Trophoblast cell (in vitro differentiated cells and primary cell): ENCODE data around the gene MEGF6.

ENCODE experiments used
- DNase-seq, 2 donors: peaks; one replicate each; pipeline ENCODE4 v3.0.0-alpha.2; 2016
- H2AFZ ChIP-seq: 2 replicates; pipeline ENCODE4 v1.6.1; 2013; ENCODE audit warnings: low read length, moderate library complexity, mild to moderate bottlenecking; ENCODE audit not compliant: insufficient read depth, poor library complexity
- H2AK5ac ChIP-seq: 2 replicates; pipeline ENCODE4 v1.6.1; 2013; ENCODE audit warnings: mild to moderate bottlenecking, low read length
- H2BK120ac ChIP-seq: 2 replicates; pipeline ENCODE4 v1.6.1; 2013; ENCODE audit warnings: low read length, mild to moderate bottlenecking, moderate library complexity; ENCODE audit not compliant: insufficient read depth, poor library complexity
- H2BK12ac ChIP-seq: 2 replicates; pipeline ENCODE4 v1.6.1; 2013; ENCODE audit warnings: mild to moderate bottlenecking, low read length, moderate library complexity
- H2BK5ac ChIP-seq: 2 replicates; pipeline ENCODE4 v1.6.1; 2013; ENCODE audit warnings: low read length, low read depth, moderate library complexity, mild to moderate bottlenecking; ENCODE audit not compliant: poor library complexity
- H3K14ac ChIP-seq: 2 replicates; pipeline ENCODE4 v1.6.1; 2013; ENCODE audit warnings: mild to moderate bottlenecking, low read length
- H3K18ac ChIP-seq: 2 replicates; pipeline ENCODE4 v1.6.1; 2013; ENCODE audit warnings: mild to moderate bottlenecking, low read length
- H3K23ac ChIP-seq: 2 replicates; pipeline ENCODE4 v1.6.1; 2013; ENCODE audit warnings: low read length
- H3K27ac ChIP-seq: 2 replicates; pipeline ENCODE4 v1.5.1; 2013; ENCODE audit warnings: low read depth, mild to moderate bottlenecking, inconsistent platforms, low read length, moderate library complexity
- H3K27me3 ChIP-seq: 2 replicates; pipeline ENCODE4 v1.6.1; 2013; ENCODE audit warnings: inconsistent platforms, mild to moderate bottlenecking, low read length, moderate library complexity; ENCODE audit not compliant: insufficient read depth
- H3K36me3 ChIP-seq, 2 experiments: 1 replicate in 1 of 2; 2 replicates in 1 of 2; pipeline ENCODE4 v1.6.1; 2013; ENCODE audit warnings: low read length in 2 of 2, mild to moderate bottlenecking in 2 of 2, moderate library complexity in 1 of 2; ENCODE audit not compliant: insufficient read depth in 2 of 2, control insufficient read depth in 1 of 2
- H3K4ac ChIP-seq: 2 replicates; pipeline ENCODE4 v1.6.1; 2013; ENCODE audit warnings: low read depth, mild to moderate bottlenecking, low read length, moderate library complexity
- H3K4me1 ChIP-seq, 2 experiments: 1 replicate in 1 of 2; 2 replicates in 1 of 2; pipeline ENCODE4 v1.6.1; 2013; ENCODE audit warnings: low read length in 2 of 2, mild to moderate bottlenecking in 2 of 2, moderate library complexity in 1 of 2; ENCODE audit not compliant: insufficient read depth in 2 of 2, control insufficient read depth in 1 of 2
- H3K4me2 ChIP-seq: 2 replicates; pipeline ENCODE4 v1.6.1; 2013; ENCODE audit warnings: inconsistent platforms, mild to moderate bottlenecking, low read length, moderate library complexity
- H3K4me3 ChIP-seq: 2 replicates; pipeline ENCODE4 v1.5.1; 2013; ENCODE audit warnings: mild to moderate bottlenecking, low read depth, low read length, inconsistent platforms
- H3K79me1 ChIP-seq: one replicate; pipeline ENCODE4 v1.6.1; 2013; ENCODE audit warnings: low read length
- H3K79me2 ChIP-seq: 2 replicates; pipeline ENCODE4 v1.6.1; 2013; ENCODE audit warnings: low read length, mild to moderate bottlenecking; ENCODE audit not compliant: control insufficient read depth, insufficient read depth, poor library complexity
- H3K9ac ChIP-seq: 2 replicates; pipeline ENCODE4 v1.6.1; 2013; ENCODE audit warnings: mild to moderate bottlenecking, low read length
- H3K9me3 ChIP-seq: 2 replicates; pipeline ENCODE4 v1.6.1; 2013; ENCODE audit warnings: low read depth, mild to moderate bottlenecking, control low read depth, inconsistent platforms, low read length; ENCODE audit not compliant: insufficient read depth
- H4K12ac ChIP-seq: 2 replicates; pipeline ENCODE4 v1.6.1; 2013; ENCODE audit warnings: low read depth, mild to moderate bottlenecking, low read length, moderate library complexity
- H4K8ac ChIP-seq: 2 replicates; pipeline ENCODE4 v1.6.1; 2013; ENCODE audit warnings: low read depth, mild to moderate bottlenecking, low read length, moderate library complexity
- H4K91ac ChIP-seq: one replicate; pipeline ENCODE4 v1.6.1; 2013; ENCODE audit warnings: low read depth, mild to moderate bottlenecking, low read length, moderate library complexity
- WGBS: extraction: QIAGEN DNeasy Blood & Tissue Kit; methylation state at CpG from one replicate; pipeline ENCODE4 v1.1.7; 2013; ENCODE audit warnings: missing lambda C conversion rate; ENCODE audit not compliant: insufficient read length, insufficient coverage; ENCODE audit errors: extremely low coverage; 5-methylcytosine and 5-hydroxymethylcytosine counted together

The MEGF6 gene

GRCh38 chr1:3483801-3484444, 127.4 kb downstream of the MEGF6 start:
- H3K4me3 ChIP-seq = no peak overlapping the region

DNA sequence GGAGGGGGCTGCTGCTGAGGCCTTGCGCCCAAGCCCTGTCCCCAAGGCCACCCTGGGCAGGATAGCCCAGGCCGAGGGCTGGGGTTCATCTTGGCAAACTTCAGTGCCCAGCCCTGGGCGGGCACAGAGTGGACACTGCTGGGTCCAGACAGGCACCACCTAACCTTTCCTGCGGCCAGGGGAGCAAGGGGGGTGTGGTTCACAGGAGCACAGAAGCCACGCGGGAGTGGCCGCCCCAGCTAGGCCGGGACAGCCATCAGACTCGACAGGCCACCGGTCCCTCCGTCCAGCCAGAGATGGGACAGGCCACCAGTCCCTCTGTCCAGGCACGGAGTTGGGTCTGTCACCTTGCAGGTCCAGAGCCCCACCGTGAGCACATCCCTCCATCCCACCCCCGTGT, 127.9 kb downstream of the MEGF6 start:
- Histone ChIP-seq H3K4me3 (no peak overlapping the region), H3K36me3 (peaks cover 0 to 2% of the 10 kb centered on the region in 2 experiments), H2BK5ac (no peak overlapping the region), H3K4me2 (no peak overlapping the region), H3K18ac (no peak overlapping the region), H3K9me3 (no peaks in the 10 kb centered on the region), H3K79me1 (no peaks in the 10 kb centered on the region), H2AFZ (no peak overlapping the region), H3K4me1 (peaks cover 4 to 6% of the 10 kb centered on the region in 2 experiments), H3K27ac (no peak overlapping the region), H3K4ac (no peak overlapping the region), H3K27me3 (no peaks in the 10 kb centered on the region), H2BK120ac (no peak overlapping the region), H3K79me2 (no peaks in the 10 kb centered on the region), H2AK5ac (no peak overlapping the region), H3K9ac (no peak overlapping the region), H4K12ac (no peak overlapping the region), H2BK12ac (no peak overlapping the region), H3K23ac (no peak overlapping the region), H3K14ac (no peak overlapping the region), H4K8ac (no peak overlapping the region), H4K91ac (no peak overlapping the region)
- no CpG with 5 or more reads among the region's 14 CpGs for WGBS
- peak in 1 of 2 donors; percentile 31 for DNase-seq

More at GRCh38 chr1:3483801-3484444, 127.4 kb downstream of the MEGF6 start:
- Histone ChIP-seq H3K27me3 (no peaks in the 10 kb centered on the region), H4K8ac (no peak overlapping the region), H3K14ac (no peak overlapping the region), H3K4ac (no peak overlapping the region), H2AK5ac (no peak overlapping the region), H3K4me2 (no peak overlapping the region), H2AFZ (no peak overlapping the region), H3K18ac (no peak overlapping the region), H4K12ac (no peak overlapping the region), H4K91ac (no peak overlapping the region), H3K9me3 (no peaks in the 10 kb centered on the region), H2BK120ac (no peak overlapping the region), H3K79me1 (no peaks in the 10 kb centered on the region), H3K79me2 (no peaks in the 10 kb centered on the region), H2BK5ac (no peak overlapping the region), H3K36me3 (peaks cover 0 to 2% of the 10 kb centered on the region in 2 experiments), H3K4me1 (peaks cover 4 to 6% of the 10 kb centered on the region in 2 experiments), H3K9ac (no peak overlapping the region), H3K27ac (no peak overlapping the region), H2BK12ac (no peak overlapping the region), H3K23ac (no peak overlapping the region)
- no CpG with 5 or more reads among the region's 31 CpGs for WGBS
- peak; percentile 84 to 85 for DNase-seq

- H3K14ac ChIP-seq = no peak overlapping the region
- H2AFZ ChIP-seq = no peak overlapping the region
- WGBS = no CpG with 5 or more reads among the region's 18 CpGs
- no peak overlapping the region for H4K8ac ChIP-seq
- no peak overlapping the region for H2AK5ac ChIP-seq
- peaks cover 4 to 6% of the 10 kb centered on the region in 2 experiments for H3K4me1 ChIP-seq
- no peak overlapping the region for H3K4me2 ChIP-seq
- H3K18ac ChIP-seq = no peak overlapping the region
- no peaks in the 10 kb centered on the region for H3K9me3 ChIP-seq
- H3K36me3 ChIP-seq = peaks cover 0 to 2% of the 10 kb centered on the region in 2 experiments
- H4K12ac ChIP-seq = no peak overlapping the region
- H3K23ac ChIP-seq = no peak overlapping the region
- no peak overlapping the region for H3K9ac ChIP-seq
- H4K91ac ChIP-seq = no peak overlapping the region
- no peaks in the 10 kb centered on the region for H3K79me1 ChIP-seq
- no peak overlapping the region for H2BK12ac ChIP-seq
- no peak overlapping the region for H3K4me3 ChIP-seq
- no peaks in the 10 kb centered on the region for H3K27me3 ChIP-seq
- H2BK120ac ChIP-seq = no peak overlapping the region
- no peaks in the 10 kb centered on the region for H3K79me2 ChIP-seq
- H3K4ac ChIP-seq = no peak overlapping the region
- DNase-seq = peak; percentile 91 to 95
- H2BK5ac ChIP-seq = no peak overlapping the region
- no peak overlapping the region for H3K27ac ChIP-seq
Observed at GRCh38 chr1:3482378-3482849, 128.9 kb downstream of the MEGF6 start.

DNA sequence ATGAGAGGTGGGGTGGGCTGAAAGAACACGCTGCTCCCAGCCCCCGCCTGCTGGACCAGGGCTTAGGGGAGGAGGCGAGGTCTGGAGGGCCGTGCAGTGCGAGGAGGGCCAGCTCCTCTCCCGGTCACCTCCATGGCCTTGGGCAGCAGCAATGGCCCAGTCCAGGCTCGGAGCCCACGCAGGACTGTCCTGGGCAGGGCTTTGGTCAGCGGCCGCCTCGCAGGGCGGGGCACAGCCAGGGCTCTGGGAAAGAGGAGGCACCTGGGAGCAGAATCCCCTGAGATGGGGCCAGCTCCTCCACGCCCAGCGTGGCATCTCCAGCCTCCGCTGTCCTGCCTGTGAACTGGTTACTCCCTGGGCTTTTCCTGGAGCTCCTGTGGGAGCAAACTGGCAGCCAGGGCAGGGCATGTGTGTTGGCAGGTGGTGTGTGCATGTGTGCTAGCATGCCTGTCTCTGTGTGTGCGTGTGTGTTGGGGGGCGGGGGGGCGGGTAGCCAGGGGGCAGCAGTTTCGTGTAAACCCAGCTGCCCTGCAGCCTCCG, 129.4 kb downstream of the MEGF6 start:
- H2BK120ac ChIP-seq = no peak overlapping the region
- no peak overlapping the region for H4K8ac ChIP-seq
- no peak overlapping the region for H4K91ac ChIP-seq
- peaks cover 4 to 6% of the 10 kb centered on the region in 2 experiments for H3K4me1 ChIP-seq
- no peaks in the 10 kb centered on the region for H3K79me2 ChIP-seq
- H4K12ac ChIP-seq = no peak overlapping the region
- no peak overlapping the region for H3K27ac ChIP-seq
- H3K4ac ChIP-seq = no peak overlapping the region
- H3K9me3 ChIP-seq = no peaks in the 10 kb centered on the region
- no peak overlapping the region for H3K18ac ChIP-seq
- no peaks in the 10 kb centered on the region for H3K27me3 ChIP-seq
- no peak overlapping the region for H3K4me3 ChIP-seq
- peaks cover 0 to 2% of the 10 kb centered on the region in 2 experiments for H3K36me3 ChIP-seq
- no peak overlapping the region for H3K9ac ChIP-seq
- no peak overlapping the region for H2AK5ac ChIP-seq
- H3K4me2 ChIP-seq = no peak overlapping the region
- H3K14ac ChIP-seq = no peak overlapping the region
- no peak overlapping the region for H2BK12ac ChIP-seq
- WGBS = no CpG with 5 or more reads among the region's 20 CpGs
- H2AFZ ChIP-seq = no peak overlapping the region
- no peak overlapping the region for H2BK5ac ChIP-seq
- H3K79me1 ChIP-seq = no peaks in the 10 kb centered on the region
- DNase-seq = no peak
- no peak overlapping the region for H3K23ac ChIP-seq
